ENCODE data around the gene ATP11B. TPM values are rescaled to one million over a fixed set of nuclear protein-coding genes. Genes with fewer than 3 reads are reported as not detected.

ATP11B gene
- total and polyA plus RNA-seq, 2 experiments from 2014 or later: 25.5 to 68.1 TPM

- Histone ChIP-seq H3K4me2 (ENCODE audit: unreplicated experiment) (no peak overlapping the region), H3K4me1 (ENCODE audit: insufficient read depth) (no peaks in the 10 kb centered on the region)
Observed at GRCh38 chr3:182935803-182936202, 142.5 kb downstream of the ATP11B start.

GRCh38 chr3:182936239-182936917, 143.1 kb downstream of the ATP11B start:
- Histone ChIP-seq H3K9ac (no peak overlapping the region), H3F3A (ENCODE audit: insufficient read depth) (no peaks in the 10 kb centered on the region), H3K4me3 (no peak overlapping the region), H3K79me2 (ENCODE audit: insufficient read depth) (no peaks in the 10 kb centered on the region), H3K27ac (no peak overlapping the region), H3K27me3 (replicated peaks; ENCODE audit: insufficient read depth) (no peaks in the 10 kb centered on the region), H3K4me1 (ENCODE audit: insufficient read depth) (no peaks in the 10 kb centered on the region), H4K20me1 (ENCODE audit: insufficient read depth) (no peaks in the 10 kb centered on the region), H3K9me2 (ENCODE audit: insufficient read depth) (no peaks in the 10 kb centered on the region), H3K9me3 (ENCODE audit: low read depth) (no peaks in the 10 kb centered on the region), H3K36me3 (ENCODE audit: low read depth) (peaks cover 4% of the 10 kb centered on the region; the same call in 1 of the 2 replicates), H3K4me2 (ENCODE audit: unreplicated experiment) (no peak overlapping the region), H2AFZ (no peak overlapping the region)
- TF ChIP-seq EZH2 (IDR thresholded peaks at IDR 0.05; ENCODE audit: insufficient read depth, poor library complexity, severe bottlenecking) (no peak), EZH2phosphoT487 (IDR thresholded peaks at IDR 0.05; ENCODE audit: insufficient read depth, low read depth) (no peak)
- 94 to 95% methylated on average over 4 of the region's 4 CpGs for WGBS, 2 experiments (ENCODE audit: low coverage in 1 of 2, low lambda C conversion rate in 2 of 2, missing lambda C conversion rate in 2 of 2)
- in situ Hi-C loops (cut with MboI): no loop called here
- no peak for DNase-seq

More at GRCh38 chr3:182935803-182936202, 142.5 kb downstream of the ATP11B start:
- Histone ChIP-seq H4K20me1 (ENCODE audit: insufficient read depth) (no peaks in the 10 kb centered on the region), H2AFZ (no peak overlapping the region), H3K79me2 (ENCODE audit: insufficient read depth) (no peaks in the 10 kb centered on the region), H3K27me3 (replicated peaks; ENCODE audit: insufficient read depth) (no peaks in the 10 kb centered on the region), H3K9me2 (ENCODE audit: insufficient read depth) (no peaks in the 10 kb centered on the region), H3K9ac (no peak overlapping the region), H3K9me3 (ENCODE audit: low read depth) (no peaks in the 10 kb centered on the region), H3K4me3 (no peak overlapping the region), H3K36me3 (ENCODE audit: low read depth) (no peaks in the 10 kb centered on the region; the same call in 1 of the 2 replicates), H3F3A (ENCODE audit: insufficient read depth) (no peaks in the 10 kb centered on the region), H3K27ac (no peak overlapping the region)
- 97 to 98% methylated on average over 3 of the region's 3 CpGs for WGBS, 2 experiments (ENCODE audit: low coverage in 1 of 2, low lambda C conversion rate in 2 of 2, missing lambda C conversion rate in 2 of 2)
- in situ Hi-C loops (cut with MboI): no loop called here
- DNase-seq: no peak
- TF ChIP-seq EZH2 (IDR thresholded peaks at IDR 0.05; ENCODE audit: insufficient read depth, poor library complexity, severe bottlenecking) (no peak), EZH2phosphoT487 (IDR thresholded peaks at IDR 0.05; ENCODE audit: insufficient read depth, low read depth) (no peak)

GRCh38 chr3:182936918-182937285, 143.6 kb downstream of the ATP11B start:
- in situ Hi-C loops (cut with MboI): no loop called here
- Histone ChIP-seq H3F3A (ENCODE audit: insufficient read depth) (no peaks in the 10 kb centered on the region), H3K27me3 (replicated peaks; ENCODE audit: insufficient read depth) (no peaks in the 10 kb centered on the region), H3K27ac (no peak overlapping the region), H3K79me2 (ENCODE audit: insufficient read depth) (no peaks in the 10 kb centered on the region), H3K4me1 (ENCODE audit: insufficient read depth) (no peaks in the 10 kb centered on the region), H4K20me1 (ENCODE audit: insufficient read depth) (no peaks in the 10 kb centered on the region), H3K9ac (no peak overlapping the region), H3K9me3 (ENCODE audit: low read depth) (no peaks in the 10 kb centered on the region), H3K4me3 (no peak overlapping the region), H2AFZ (no peak overlapping the region), H3K36me3 (ENCODE audit: low read depth) (peaks cover 4% of the 10 kb centered on the region; the same call in 1 of the 2 replicates), H3K4me2 (ENCODE audit: unreplicated experiment) (no peak overlapping the region), H3K9me2 (ENCODE audit: insufficient read depth) (no peaks in the 10 kb centered on the region)
- TF ChIP-seq EZH2 (IDR thresholded peaks at IDR 0.05; ENCODE audit: insufficient read depth, poor library complexity, severe bottlenecking): no peak
- no peak for TF ChIP-seq EZH2phosphoT487 (IDR thresholded peaks at IDR 0.05; ENCODE audit: insufficient read depth, low read depth)
- no peak for DNase-seq
- 95 to 100% methylated on average over 1 of the region's 1 CpG for WGBS, 2 experiments (ENCODE audit: low coverage in 1 of 2, low lambda C conversion rate in 2 of 2, missing lambda C conversion rate in 2 of 2)

DNA sequence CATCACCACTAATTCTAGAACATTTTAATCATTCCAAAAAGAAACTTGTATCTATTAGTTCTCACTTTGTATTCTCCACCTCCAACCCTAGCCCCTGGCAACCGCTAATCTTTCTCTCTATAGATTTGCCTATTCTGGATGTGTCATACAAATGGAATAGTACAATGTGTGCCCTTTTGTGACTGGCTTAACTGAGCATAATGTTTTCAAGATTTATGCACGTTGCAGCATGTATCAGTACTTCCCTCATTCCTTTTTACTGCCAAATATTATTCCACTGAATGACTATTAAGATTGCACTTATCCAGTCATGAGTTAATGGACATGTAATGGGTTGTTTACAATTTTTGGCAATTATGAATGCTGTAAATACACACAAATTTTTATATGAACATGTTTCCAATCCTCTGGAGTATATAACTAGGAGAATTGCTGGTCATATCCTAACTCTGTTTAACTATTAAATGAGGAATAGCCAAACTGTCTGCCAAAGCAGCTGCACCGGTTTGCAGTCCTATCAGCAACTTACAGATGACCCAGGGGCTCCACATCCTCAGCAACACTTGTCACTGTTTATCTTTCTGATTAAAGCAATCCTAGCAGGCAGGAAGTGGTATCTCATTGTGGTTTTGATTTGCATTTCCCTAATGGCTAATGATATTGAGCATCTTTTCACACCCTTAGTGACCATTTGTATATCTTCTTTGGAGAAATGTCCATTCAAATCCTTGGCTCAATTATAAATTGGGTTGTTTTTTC, 144.2 kb downstream of the ATP11B start:
- no peaks in the 10 kb centered on the region for H3K27me3 ChIP-seq (replicated peaks; ENCODE audit: insufficient read depth)
- no peaks in the 10 kb centered on the region for H3K79me2 ChIP-seq (ENCODE audit: insufficient read depth)
- H3K36me3 ChIP-seq (ENCODE audit: low read depth): 0 out of 2 replicates have a peak, but pooled peaks cover 4% of the 10 kb centered on the region
- in situ Hi-C loops (cut with MboI): no loop called here
- TF ChIP-seq EZH2phosphoT487 (IDR thresholded peaks at IDR 0.05; ENCODE audit: insufficient read depth, low read depth) (no peak), EZH2 (IDR thresholded peaks at IDR 0.05; ENCODE audit: insufficient read depth, poor library complexity, severe bottlenecking) (no peak)
- 81 to 84% methylated on average over 3 of the region's 3 CpGs for WGBS, 2 experiments (ENCODE audit: low coverage in 1 of 2, low lambda C conversion rate in 2 of 2, missing lambda C conversion rate in 2 of 2)
- no peak for DNase-seq
- no peak overlapping the region for H3K4me2 ChIP-seq (ENCODE audit: unreplicated experiment)
- H3K9me2 ChIP-seq (ENCODE audit: insufficient read depth): no peaks in the 10 kb centered on the region
- H3K4me1 ChIP-seq (ENCODE audit: insufficient read depth): no peaks in the 10 kb centered on the region
- H2AFZ ChIP-seq: no peak overlapping the region
- no peaks in the 10 kb centered on the region for H3K9me3 ChIP-seq (ENCODE audit: low read depth)
- H4K20me1 ChIP-seq (ENCODE audit: insufficient read depth): no peaks in the 10 kb centered on the region
- no peak overlapping the region for H3K4me3 ChIP-seq
- H3K9ac ChIP-seq: no peak overlapping the region
- H3F3A ChIP-seq (ENCODE audit: insufficient read depth): no peaks in the 10 kb centered on the region
- no peak overlapping the region for H3K27ac ChIP-seq

All from GM23248 (cell line).